Measurements from ENCODE around the gene KRT32. TPM values are rescaled to one million over a fixed set of nuclear protein-coding genes. Genes with fewer than 3 reads are reported as not detected.

Gene KRT32
- total and polyA plus RNA-seq, 7 donors = 0.12 to 0.31 (median 0.15) TPM; not detected in 4

- H3K27ac ChIP-seq = no peak overlapping the region
- H3K4me1 ChIP-seq = no peaks in the 10 kb centered on the region
- H3K9me3 ChIP-seq = no peaks in the 10 kb centered on the region
- ATAC-seq (peak in 1 of 4 donors; percentile 55), DNase-seq (no peak)
- intact Hi-C loops (cut with DNase I) = no loop called here
- WGBS, 3 donors = 83 to 90% (median 85%) methylated on average over 8 of the region's 8 CpGs
- no peak for TF ChIP-seq CTCF (IDR thresholded peaks at IDR 0.05)
- no peaks in the 10 kb centered on the region for H3K36me3 ChIP-seq (ENCODE audit: insufficient read depth in 1 of 2, low read depth in 1 of 2)
- no peak overlapping the region for H3K4me3 ChIP-seq
- H3K27me3 ChIP-seq (ENCODE audit: insufficient read depth in 3 of 3, low read length in 2 of 3) = peaks cover 0 to 4% (median 0%) of the 10 kb centered on the region in 3 donors
Measured at GRCh38 chr17:41484920-41485904, 18.0 kb upstream of the KRT32 start.

- TF ChIP-seq CTCF (IDR thresholded peaks at IDR 0.05) = no peak
- 61 to 65% (median 64%) methylated on average over 7 of the region's 7 CpGs for WGBS, 3 donors
- intact Hi-C loops (cut with DNase I) = no loop called here
- DNase-seq (no peak), ATAC-seq (no peak)
- Histone ChIP-seq H3K36me3 (ENCODE audit: insufficient read depth in 1 of 2, low read depth in 1 of 2) (no peaks in the 10 kb centered on the region), H3K27ac (no peak overlapping the region), H3K9me3 (no peaks in the 10 kb centered on the region), H3K27me3 (ENCODE audit: insufficient read depth in 3 of 3, low read length in 2 of 3) (peaks cover 0 to 4% (median 0%) of the 10 kb centered on the region in 3 donors), H3K4me1 (no peaks in the 10 kb centered on the region), H3K4me3 (no peak overlapping the region)
Measured at GRCh38 chr17:41483991-41484826, 17.0 kb upstream of the KRT32 start.

GRCh38 chr17:41483531-41483930 lies 16.3 kb upstream of the KRT32 start:
- Histone ChIP-seq H3K27ac (no peak overlapping the region), H3K9me3 (no peaks in the 10 kb centered on the region), H3K4me3 (no peak overlapping the region), H3K36me3 (ENCODE audit: insufficient read depth in 1 of 2, low read depth in 1 of 2) (no peaks in the 10 kb centered on the region), H3K27me3 (ENCODE audit: insufficient read depth in 3 of 3, low read length in 2 of 3) (peaks cover 0 to 4% (median 0%) of the 10 kb centered on the region in 3 donors), H3K4me1 (no peaks in the 10 kb centered on the region)
- ATAC-seq (no peak), DNase-seq (no peak)
- intact Hi-C loops (cut with DNase I) = no loop called here
- 70 to 77% (median 74%) methylated on average over 9 of the region's 9 CpGs for WGBS, 3 donors
- TF ChIP-seq CTCF (IDR thresholded peaks at IDR 0.05) = no peak

GRCh38 chr17:41481036-41481435 lies 13.8 kb upstream of the KRT32 start, which contains the start of gene KRT35:
Gene KRT35 (minus strand): TSS chr17:41481151. CDS start chr17:41481097, 54 bp downstream.
- Histone ChIP-seq H3K27me3 (ENCODE audit: insufficient read depth in 3 of 3, low read length in 2 of 3) (no peaks in the 10 kb centered on the region), H3K9me3 (no peaks in the 10 kb centered on the region), H3K4me3 (no peak within 1 kb of the TSS), H3K27ac (no peak within 1 kb of the TSS), H3K4me1 (no peaks in the 10 kb centered on the region), H3K36me3 (ENCODE audit: insufficient read depth in 1 of 2, low read depth in 1 of 2) (no peaks in the 10 kb centered on the region)
- TF ChIP-seq CTCF (IDR thresholded peaks at IDR 0.05) = no peak
- intact Hi-C loops (cut with DNase I) = no loop called here
- DNase-seq = no peak
- 74 to 95% (median 79%) methylated on average over 2 of the region's 2 CpGs for WGBS, 3 donors
- ATAC-seq = no peak

Data from psoas muscle (tissue), 8 donors.